Tibial nerve (tissue), 4 donors: Measurements from ENCODE around the gene LYPLAL1.

Experiments
- EP300 ChIP-seq, 2 donors: sonication (generic); formaldehyde crosslinking; IDR thresholded peaks; one replicate each; pipeline ENCODE4 v1.6.1; 2017; ENCODE audit warnings: antibody characterized with exemption in 2 of 2, mild to moderate bottlenecking in 1 of 2
- TF ChIP-seq, protein P1 (sequence below), 5 experiments: fragments of 200-600 bp in 3 of 5; fragments of 450-650 bp in 2 of 5; sonication (generic) in 3 of 5; IDR thresholded peaks; one replicate each; pipeline ENCODE4 v1.5.1; 2016 to 2019; ENCODE audit warnings: antibody characterized with exemption in 5 of 5, mild to moderate bottlenecking in 3 of 5, moderate library complexity in 2 of 5

DNA sequence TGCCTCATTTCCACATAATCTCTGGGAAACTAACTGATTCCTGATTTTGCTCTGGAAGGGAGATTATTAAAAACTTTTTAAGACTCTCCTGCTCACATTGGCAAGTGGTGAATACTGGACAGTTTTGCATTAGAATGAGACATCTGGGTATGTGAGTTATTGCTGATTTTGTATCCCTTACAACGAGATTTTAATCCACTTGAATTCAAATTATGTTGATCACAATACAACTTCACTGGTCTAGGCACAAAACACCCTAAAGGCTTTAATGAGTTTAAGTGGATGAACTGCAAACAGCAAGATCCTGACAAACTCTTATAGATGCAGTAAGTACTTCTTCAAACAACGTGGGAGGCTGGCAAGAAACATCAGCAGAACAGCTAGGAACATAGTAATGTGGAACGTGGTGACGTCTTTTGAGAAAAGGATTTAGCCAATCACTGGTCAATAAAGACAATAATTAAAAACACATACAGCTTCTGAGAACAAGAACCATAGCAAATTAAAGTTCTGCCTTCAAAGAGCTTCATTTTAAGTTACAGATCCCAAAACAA is 10.2 kb upstream of the LYPLAL1 start:
- no peak for TF ChIP-seq EP300 (IDR thresholded peaks at IDR 0.05)
- TF ChIP-seq, protein P1, sequence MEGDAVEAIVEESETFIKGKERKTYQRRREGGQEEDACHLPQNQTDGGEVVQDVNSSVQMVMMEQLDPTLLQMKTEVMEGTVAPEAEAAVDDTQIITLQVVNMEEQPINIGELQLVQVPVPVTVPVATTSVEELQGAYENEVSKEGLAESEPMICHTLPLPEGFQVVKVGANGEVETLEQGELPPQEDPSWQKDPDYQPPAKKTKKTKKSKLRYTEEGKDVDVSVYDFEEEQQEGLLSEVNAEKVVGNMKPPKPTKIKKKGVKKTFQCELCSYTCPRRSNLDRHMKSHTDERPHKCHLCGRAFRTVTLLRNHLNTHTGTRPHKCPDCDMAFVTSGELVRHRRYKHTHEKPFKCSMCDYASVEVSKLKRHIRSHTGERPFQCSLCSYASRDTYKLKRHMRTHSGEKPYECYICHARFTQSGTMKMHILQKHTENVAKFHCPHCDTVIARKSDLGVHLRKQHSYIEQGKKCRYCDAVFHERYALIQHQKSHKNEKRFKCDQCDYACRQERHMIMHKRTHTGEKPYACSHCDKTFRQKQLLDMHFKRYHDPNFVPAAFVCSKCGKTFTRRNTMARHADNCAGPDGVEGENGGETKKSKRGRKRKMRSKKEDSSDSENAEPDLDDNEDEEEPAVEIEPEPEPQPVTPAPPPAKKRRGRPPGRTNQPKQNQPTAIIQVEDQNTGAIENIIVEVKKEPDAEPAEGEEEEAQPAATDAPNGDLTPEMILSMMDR (IDR thresholded peaks at IDR 0.05): no peak
